Mesendoderm (in vitro differentiated cells): Measurements from ENCODE around the gene CBLL1.

Source experiments
- DNase-seq: peaks from one replicate; pipeline ENCODE4 v3.0.0; 2013
- H2AK5ac ChIP-seq: 2 replicates; pipeline ENCODE4 v1.6.1; 2013; ENCODE audit warnings: low read length, inconsistent platforms
- H2BK120ac ChIP-seq: 2 replicates; pipeline ENCODE4 v1.6.1; 2013; ENCODE audit warnings: low read depth, mild to moderate bottlenecking, low read length, moderate library complexity, mixed read lengths
- H2BK15ac ChIP-seq: replicated peaks from 2 replicates; pipeline ENCODE4 v1.6.1; 2013; ENCODE audit warnings: low read depth, mild to moderate bottlenecking, moderate library complexity
- H2BK5ac ChIP-seq: 2 replicates; pipeline ENCODE4 v1.6.1; 2013; ENCODE audit warnings: low read length, inconsistent platforms
- H3K18ac ChIP-seq: 2 replicates; pipeline ENCODE4 v1.6.1; 2013; ENCODE audit warnings: mild to moderate bottlenecking, low read length, mixed read lengths
- H3K23ac ChIP-seq: one replicate; pipeline ENCODE4 v1.6.1; 2013; ENCODE audit warnings: low read length
- H3K27ac ChIP-seq: 2 replicates; pipeline ENCODE4 v1.5.1; 2013; ENCODE audit warnings: low read depth, mild to moderate bottlenecking, inconsistent platforms, low read length, moderate library complexity
- H3K27me3 ChIP-seq: 2 replicates; pipeline ENCODE4 v1.6.1; 2013; ENCODE audit warnings: low read length, control low read depth, mild to moderate bottlenecking, inconsistent platforms; ENCODE audit not compliant: insufficient read depth, poor library complexity
- H3K36me3 ChIP-seq: 2 replicates; pipeline ENCODE4 v1.6.1; 2013; ENCODE audit warnings: low read length, inconsistent platforms; ENCODE audit not compliant: control insufficient read depth, insufficient read depth
- H3K4ac ChIP-seq: one replicate; pipeline ENCODE4 v1.6.1; 2013; ENCODE audit warnings: low read depth, mild to moderate bottlenecking, low read length, moderate library complexity
- H3K4me1 ChIP-seq: 2 replicates; pipeline ENCODE4 v1.6.1; 2013; ENCODE audit warnings: low read depth, low read length, inconsistent platforms; ENCODE audit not compliant: control insufficient read depth
- H3K4me2 ChIP-seq: 2 replicates; pipeline ENCODE4 v1.6.1; 2013; ENCODE audit warnings: low read length
- H3K4me3 ChIP-seq: 2 replicates; pipeline ENCODE4 v1.5.1; 2013; ENCODE audit warnings: mild to moderate bottlenecking, low read length
- H3K56ac ChIP-seq: one replicate; pipeline ENCODE4 v1.6.1; 2013; ENCODE audit warnings: low read length
- H3K79me1 ChIP-seq: 2 replicates; pipeline ENCODE4 v1.6.1; 2013; ENCODE audit warnings: low read length, inconsistent platforms
- H3K79me2 ChIP-seq: 2 replicates; pipeline ENCODE4 v1.6.1; 2013; ENCODE audit warnings: mild to moderate bottlenecking, low read length; ENCODE audit not compliant: control insufficient read depth, insufficient read depth
- H3K9ac ChIP-seq: 2 replicates; pipeline ENCODE4 v1.6.1; 2013; ENCODE audit warnings: low read length, inconsistent platforms
- H4K5ac ChIP-seq: one replicate; pipeline ENCODE4 v1.6.1; 2013; ENCODE audit warnings: low read length
- H4K8ac ChIP-seq: one replicate; pipeline ENCODE4 v1.6.1; 2013; ENCODE audit warnings: low read depth, mild to moderate bottlenecking, control low read depth, low read length, moderate library complexity
- WGBS: extraction: QIAGEN DNeasy Blood & Tissue Kit; methylation state at CpG from one replicate; pipeline ENCODE4 v1.1.7; 2013; ENCODE audit warnings: low lambda C conversion rate, missing lambda C conversion rate; ENCODE audit not compliant: insufficient coverage; ENCODE audit errors: extremely low coverage; 5-methylcytosine and 5-hydroxymethylcytosine counted together

CBLL1 gene

DNA sequence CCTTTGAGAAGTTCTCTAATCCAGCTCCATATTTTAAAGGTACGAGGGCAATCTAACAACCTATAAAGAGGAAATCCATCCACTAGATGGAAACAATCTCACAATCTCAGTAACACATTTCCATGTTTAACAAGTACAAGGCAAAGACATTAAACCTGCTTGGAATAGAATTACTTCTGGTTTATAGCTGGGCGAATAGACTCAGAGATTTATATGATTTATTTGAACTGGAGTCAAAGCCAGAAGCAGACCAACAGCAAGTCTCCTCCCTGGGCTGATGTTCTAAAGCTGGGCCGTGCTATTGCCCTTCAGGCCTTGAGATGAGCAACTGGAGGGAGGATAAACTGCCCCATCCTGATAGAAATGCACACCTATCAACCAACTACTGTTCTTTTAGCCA lies 33.8 kb downstream of the CBLL1 start:
- Histone ChIP-seq H3K18ac (no peak overlapping the region), H3K4me3 (no peak overlapping the region), H2AK5ac (no peak overlapping the region), H3K23ac (no peak overlapping the region), H3K4ac (no peak overlapping the region), H2BK15ac (no peak overlapping the region), H3K79me1 (no peaks in the 10 kb centered on the region), H4K5ac (no peak overlapping the region), H3K4me1 (no peaks in the 10 kb centered on the region), H3K27ac (no peak overlapping the region), H3K36me3 (no peaks in the 10 kb centered on the region), H3K79me2 (no peaks in the 10 kb centered on the region), H3K9ac (no peak overlapping the region), H4K8ac (no peak overlapping the region), H2BK5ac (no peak overlapping the region), H3K27me3 (no peaks in the 10 kb centered on the region), H3K56ac (no peak overlapping the region), H2BK120ac (no peak overlapping the region), H3K4me2 (no peak overlapping the region)
- no CpG with 5 or more reads among the region's 3 CpGs for WGBS
- no peak for DNase-seq

DNA sequence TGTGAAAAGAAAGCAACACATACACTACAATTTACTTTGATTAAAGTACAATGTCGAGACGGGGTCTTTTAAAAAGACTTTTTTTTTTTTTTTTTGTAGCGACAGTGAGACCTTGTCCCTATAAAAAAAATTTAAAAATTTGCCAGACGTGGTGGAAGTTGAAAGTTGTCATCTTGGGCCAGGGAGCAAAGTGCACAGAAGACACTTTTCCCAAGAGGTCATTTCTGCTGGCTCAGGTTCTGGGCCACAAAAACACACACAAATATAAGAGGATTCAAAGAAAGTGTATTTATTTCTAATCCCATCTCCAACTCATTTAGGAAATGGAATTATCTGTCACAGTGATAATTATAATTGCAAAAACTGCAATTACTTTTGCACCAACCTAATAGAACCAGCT lies 34.3 kb downstream of the CBLL1 start:
- H3K4me3 ChIP-seq = no peak overlapping the region
- H3K9ac ChIP-seq = no peak overlapping the region
- no peak overlapping the region for H3K56ac ChIP-seq
- WGBS = no CpG with 5 or more reads among the region's 4 CpGs
- H3K18ac ChIP-seq = no peak overlapping the region
- no peak overlapping the region for H3K27ac ChIP-seq
- H2AK5ac ChIP-seq = no peak overlapping the region
- no peak overlapping the region for H2BK120ac ChIP-seq
- H3K4me2 ChIP-seq = no peak overlapping the region
- H3K79me1 ChIP-seq = no peaks in the 10 kb centered on the region
- no peaks in the 10 kb centered on the region for H3K79me2 ChIP-seq
- H4K5ac ChIP-seq = no peak overlapping the region
- no peak overlapping the region for H4K8ac ChIP-seq
- no peak for DNase-seq
- H3K27me3 ChIP-seq = no peaks in the 10 kb centered on the region
- H3K4me1 ChIP-seq = no peaks in the 10 kb centered on the region
- no peak overlapping the region for H3K4ac ChIP-seq
- H2BK5ac ChIP-seq = no peak overlapping the region
- H2BK15ac ChIP-seq = no peak overlapping the region
- no peak overlapping the region for H3K23ac ChIP-seq
- H3K36me3 ChIP-seq = no peaks in the 10 kb centered on the region

DNA sequence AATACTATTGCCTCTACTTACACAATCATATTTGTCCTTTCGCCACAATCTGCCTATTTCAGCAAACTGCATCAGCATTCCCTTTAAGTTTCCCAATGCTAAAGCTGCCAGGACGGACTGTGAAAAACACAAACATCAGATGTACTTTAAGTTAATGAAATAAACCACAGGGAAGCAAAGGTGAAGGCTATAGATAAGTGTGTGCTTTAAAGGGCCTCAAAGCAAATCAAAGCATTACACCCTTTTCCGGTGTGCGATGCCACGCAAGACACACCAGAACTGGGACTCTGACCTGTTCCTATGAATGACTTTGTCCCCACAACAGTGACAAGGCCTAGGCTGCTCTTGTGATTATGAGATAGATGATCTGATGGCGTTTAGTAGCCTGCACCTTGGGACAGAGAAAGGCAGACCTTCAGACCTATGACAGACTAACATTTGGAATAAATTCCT lies 35.7 kb downstream of the CBLL1 start:
- Histone ChIP-seq H3K4me3 (no peak overlapping the region), H3K79me1 (no peaks in the 10 kb centered on the region), H2BK120ac (no peak overlapping the region), H2AK5ac (no peak overlapping the region), H3K56ac (no peak overlapping the region), H3K4me2 (no peak overlapping the region), H2BK5ac (no peak overlapping the region), H3K79me2 (no peaks in the 10 kb centered on the region), H3K27ac (no peak overlapping the region), H4K5ac (no peak overlapping the region), H3K9ac (no peak overlapping the region), H2BK15ac (no peak overlapping the region), H3K4me1 (no peaks in the 10 kb centered on the region), H4K8ac (no peak overlapping the region), H3K27me3 (no peaks in the 10 kb centered on the region), H3K23ac (no peak overlapping the region), H3K18ac (no peak overlapping the region), H3K4ac (no peak overlapping the region), H3K36me3 (no peaks in the 10 kb centered on the region)
- DNase-seq = no peak
- no CpG with 5 or more reads among the region's 6 CpGs for WGBS

DNA sequence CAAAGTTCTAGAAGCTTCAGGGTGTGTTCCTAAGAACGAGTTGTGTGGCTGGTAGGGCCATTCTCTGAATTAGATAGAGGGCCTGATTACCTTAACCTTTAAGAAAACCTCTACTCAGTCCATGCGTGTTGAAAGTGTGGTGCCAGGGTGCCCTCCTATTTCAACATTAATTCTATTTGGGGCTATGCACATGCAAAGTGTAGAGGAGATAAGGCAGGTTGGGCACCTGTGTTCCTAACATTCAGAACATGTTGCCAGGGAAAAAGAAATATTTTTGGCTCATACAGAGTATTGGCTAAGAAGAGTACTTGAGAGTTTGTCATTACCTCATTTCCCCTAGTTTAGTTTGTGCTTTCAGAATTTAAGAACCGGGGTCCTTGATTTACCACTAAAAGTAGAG lies 38.4 kb downstream of the CBLL1 start:
- Histone ChIP-seq H3K4me3 (no peak overlapping the region), H2AK5ac (no peak overlapping the region), H3K79me1 (no peaks in the 10 kb centered on the region), H3K79me2 (no peaks in the 10 kb centered on the region), H2BK5ac (no peak overlapping the region), H3K9ac (no peak overlapping the region), H2BK120ac (no peak overlapping the region), H4K5ac (no peak overlapping the region), H3K27ac (no peak overlapping the region), H3K23ac (no peak overlapping the region), H3K4me2 (no peak overlapping the region), H3K4me1 (no peaks in the 10 kb centered on the region), H3K27me3 (no peaks in the 10 kb centered on the region), H2BK15ac (no peak overlapping the region), H3K4ac (no peak overlapping the region), H3K18ac (no peak overlapping the region), H3K56ac (no peak overlapping the region), H3K36me3 (no peaks in the 10 kb centered on the region), H4K8ac (no peak overlapping the region)
- no peak for DNase-seq
- WGBS = no CpG with 5 or more reads among the region's 3 CpGs

DNA sequence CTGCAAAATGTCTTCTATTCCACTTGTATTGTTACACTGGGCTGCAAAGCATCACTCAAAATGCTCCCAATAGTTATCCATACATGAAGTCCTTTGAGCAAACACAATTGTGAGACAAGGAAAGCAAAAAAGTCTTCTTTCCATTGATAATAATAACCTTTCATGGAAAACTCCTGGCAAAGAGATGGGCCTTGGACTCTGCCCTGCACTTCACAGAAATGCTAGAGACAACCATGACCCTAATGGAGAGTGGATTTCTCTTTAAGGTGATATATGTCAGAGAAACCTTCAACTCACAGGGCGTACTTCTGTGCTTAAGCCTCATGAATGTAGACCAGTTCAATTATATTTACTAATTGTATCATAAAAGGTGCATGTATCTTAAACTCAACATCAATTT lies 39.7 kb downstream of the CBLL1 start:
- H2BK15ac ChIP-seq = no peak overlapping the region
- peaks cover 4% of the 10 kb centered on the region for H3K4me1 ChIP-seq
- no peak overlapping the region for H3K4me2 ChIP-seq
- H3K27me3 ChIP-seq = no peaks in the 10 kb centered on the region
- no peak overlapping the region for H3K23ac ChIP-seq
- WGBS = no CpG with 5 or more reads among the region's 1 CpG
- no peaks in the 10 kb centered on the region for H3K79me2 ChIP-seq
- H3K18ac ChIP-seq = no peak overlapping the region
- no peak overlapping the region for H2BK120ac ChIP-seq
- H4K5ac ChIP-seq = no peak overlapping the region
- DNase-seq = no peak
- no peak overlapping the region for H3K27ac ChIP-seq
- H3K4me3 ChIP-seq = no peak overlapping the region
- no peak overlapping the region for H2BK5ac ChIP-seq
- no peak overlapping the region for H3K9ac ChIP-seq
- H2AK5ac ChIP-seq = no peak overlapping the region
- no peaks in the 10 kb centered on the region for H3K36me3 ChIP-seq
- no peak overlapping the region for H3K4ac ChIP-seq
- no peaks in the 10 kb centered on the region for H3K79me1 ChIP-seq
- H4K8ac ChIP-seq = no peak overlapping the region
- H3K56ac ChIP-seq = no peak overlapping the region

DNA sequence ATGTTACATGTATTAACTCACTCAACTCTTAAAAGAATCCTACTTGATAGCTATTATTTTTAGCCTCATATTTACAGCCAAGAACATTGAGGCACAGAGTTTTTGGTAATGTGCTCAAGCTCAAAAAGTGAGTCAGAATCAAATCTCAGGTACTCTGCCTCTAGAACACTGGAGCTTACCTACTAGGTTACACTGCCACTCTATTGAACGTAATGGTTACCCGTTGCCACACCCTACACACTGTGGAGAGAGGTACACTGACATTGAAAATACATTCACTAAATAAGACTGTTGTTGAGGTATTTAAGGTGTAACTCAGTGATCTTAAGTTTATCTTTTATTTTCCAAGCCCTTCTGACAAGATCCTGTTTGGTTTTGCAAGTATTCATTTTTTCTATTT lies 41.2 kb downstream of the CBLL1 start:
- H3K4me1 ChIP-seq = peaks cover 4% of the 10 kb centered on the region
- no peaks in the 10 kb centered on the region for H3K36me3 ChIP-seq
- no peak overlapping the region for H4K8ac ChIP-seq
- no peak overlapping the region for H3K4ac ChIP-seq
- H3K56ac ChIP-seq = no peak overlapping the region
- H3K18ac ChIP-seq = no peak overlapping the region
- no CpG with 5 or more reads among the region's 2 CpGs for WGBS
- H2BK15ac ChIP-seq = no peak overlapping the region
- H3K4me2 ChIP-seq = no peak overlapping the region
- H3K27me3 ChIP-seq = no peaks in the 10 kb centered on the region
- H4K5ac ChIP-seq = no peak overlapping the region
- H3K9ac ChIP-seq = no peak overlapping the region
- DNase-seq = no peak
- no peak overlapping the region for H2AK5ac ChIP-seq
- H3K23ac ChIP-seq = no peak overlapping the region
- no peak overlapping the region for H3K4me3 ChIP-seq
- no peaks in the 10 kb centered on the region for H3K79me1 ChIP-seq
- no peak overlapping the region for H3K27ac ChIP-seq
- H3K79me2 ChIP-seq = no peaks in the 10 kb centered on the region
- no peak overlapping the region for H2BK5ac ChIP-seq
- no peak overlapping the region for H2BK120ac ChIP-seq
